ENCODE data around the gene MRPS27.

The MRPS27 gene

DNA sequence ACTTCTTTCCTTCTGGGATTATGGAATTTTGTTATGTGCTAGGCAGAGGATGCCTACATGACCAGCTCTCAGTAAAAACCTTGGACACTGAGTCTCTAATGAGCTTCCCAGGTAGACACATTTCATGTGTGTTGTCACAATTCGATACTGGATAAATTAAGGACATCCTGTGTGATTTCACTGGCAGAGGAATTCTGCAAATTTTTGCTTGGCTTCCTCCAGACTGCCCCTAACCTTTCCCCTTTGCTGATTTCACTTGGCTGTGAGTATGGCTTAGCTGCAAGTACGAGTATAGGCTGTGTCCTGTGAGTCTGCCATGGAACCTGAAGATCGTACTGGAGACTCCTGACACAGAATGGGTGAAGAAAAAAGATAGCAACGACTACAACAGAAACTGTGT, 47.6 kb downstream of the MRPS27 start:
- no peak for DNase-seq (ENCODE audit: low spot score)
- TF ChIP-seq, protein P1, sequence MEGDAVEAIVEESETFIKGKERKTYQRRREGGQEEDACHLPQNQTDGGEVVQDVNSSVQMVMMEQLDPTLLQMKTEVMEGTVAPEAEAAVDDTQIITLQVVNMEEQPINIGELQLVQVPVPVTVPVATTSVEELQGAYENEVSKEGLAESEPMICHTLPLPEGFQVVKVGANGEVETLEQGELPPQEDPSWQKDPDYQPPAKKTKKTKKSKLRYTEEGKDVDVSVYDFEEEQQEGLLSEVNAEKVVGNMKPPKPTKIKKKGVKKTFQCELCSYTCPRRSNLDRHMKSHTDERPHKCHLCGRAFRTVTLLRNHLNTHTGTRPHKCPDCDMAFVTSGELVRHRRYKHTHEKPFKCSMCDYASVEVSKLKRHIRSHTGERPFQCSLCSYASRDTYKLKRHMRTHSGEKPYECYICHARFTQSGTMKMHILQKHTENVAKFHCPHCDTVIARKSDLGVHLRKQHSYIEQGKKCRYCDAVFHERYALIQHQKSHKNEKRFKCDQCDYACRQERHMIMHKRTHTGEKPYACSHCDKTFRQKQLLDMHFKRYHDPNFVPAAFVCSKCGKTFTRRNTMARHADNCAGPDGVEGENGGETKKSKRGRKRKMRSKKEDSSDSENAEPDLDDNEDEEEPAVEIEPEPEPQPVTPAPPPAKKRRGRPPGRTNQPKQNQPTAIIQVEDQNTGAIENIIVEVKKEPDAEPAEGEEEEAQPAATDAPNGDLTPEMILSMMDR (IDR thresholded peaks at IDR 0.05; ENCODE audit: borderline replicate concordance, control extremely low read depth, extremely low read depth, insufficient read depth, missing control alignments), result no peak
- in situ Hi-C loops (cut with MboI; ENCODE audit: low sequenced_read_pairs, unreplicated experiment), result no loop called here

DNA sequence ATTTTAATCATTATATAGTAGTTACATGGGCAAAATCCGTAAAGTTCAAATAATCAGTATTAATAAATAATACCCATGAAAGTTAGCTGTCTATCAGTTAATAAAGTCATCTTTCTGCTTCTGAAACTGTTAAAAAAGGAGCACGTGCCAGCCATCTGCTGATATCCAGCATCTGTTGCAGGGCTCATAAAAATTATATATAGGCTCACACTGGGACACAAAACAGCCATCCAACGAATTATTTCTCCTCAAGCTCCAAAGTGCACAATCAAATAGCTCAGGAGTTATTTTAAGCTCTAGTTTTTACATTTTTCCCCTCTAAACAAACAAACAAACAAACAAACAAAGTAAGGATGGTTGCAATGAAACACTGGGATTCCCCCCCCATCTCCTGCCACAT, 48.3 kb downstream of the MRPS27 start:
- no peak for DNase-seq (ENCODE audit: low spot score)
- in situ Hi-C loops (cut with MboI; ENCODE audit: low sequenced_read_pairs, unreplicated experiment), result no loop called here
- TF ChIP-seq, protein P1 (IDR thresholded peaks at IDR 0.05; ENCODE audit: borderline replicate concordance, control extremely low read depth, extremely low read depth, insufficient read depth, missing control alignments), result no peak

DNA sequence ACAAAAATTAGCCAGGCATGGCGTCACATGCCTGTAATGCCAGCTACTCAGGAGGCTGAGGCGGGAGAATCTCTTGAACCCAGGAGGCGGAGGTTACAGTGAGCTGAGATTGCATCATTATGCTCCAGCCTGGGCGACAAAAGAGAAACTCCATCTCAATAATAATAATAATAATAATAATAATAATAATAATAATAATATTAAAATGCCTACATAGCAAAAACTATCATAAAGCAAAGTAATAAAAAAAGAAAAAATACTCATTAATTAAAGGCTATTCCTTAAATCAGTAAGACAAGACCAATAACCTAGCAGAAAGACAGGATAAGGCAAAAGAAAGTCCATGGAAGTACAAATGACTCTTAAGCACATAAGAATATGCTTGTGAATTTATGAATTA, 50.0 kb downstream of the MRPS27 start:
- in situ Hi-C loops (cut with MboI; ENCODE audit: low sequenced_read_pairs, unreplicated experiment), result no loop called here
- no peak for DNase-seq (ENCODE audit: low spot score)
- TF ChIP-seq, protein P1 (IDR thresholded peaks at IDR 0.05; ENCODE audit: borderline replicate concordance, control extremely low read depth, extremely low read depth, insufficient read depth, missing control alignments), result no peak

DNA sequence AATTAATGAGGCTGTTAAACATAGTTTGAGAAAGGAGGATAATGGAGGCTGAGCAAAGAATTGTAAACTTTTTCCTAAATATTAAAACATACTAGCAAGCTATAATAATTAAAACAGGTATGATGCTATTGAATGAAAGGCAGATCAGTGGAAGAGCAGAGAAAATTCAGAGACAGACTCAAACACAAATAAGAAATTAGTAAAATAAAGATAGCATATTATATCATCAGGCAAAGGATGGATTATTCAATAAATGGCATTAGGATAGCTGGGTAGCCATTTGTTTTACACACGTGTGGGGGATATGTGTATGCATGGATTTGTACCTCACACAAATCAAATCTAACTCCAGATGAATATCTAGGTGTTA, 50.6 kb downstream of the MRPS27 start:
- in situ Hi-C loops (cut with MboI; ENCODE audit: low sequenced_read_pairs, unreplicated experiment), result no loop called here
- TF ChIP-seq, protein P1 (IDR thresholded peaks at IDR 0.05; ENCODE audit: borderline replicate concordance, control extremely low read depth, extremely low read depth, insufficient read depth, missing control alignments), result no peak
- DNase-seq (ENCODE audit: low spot score), result no peak

DNA sequence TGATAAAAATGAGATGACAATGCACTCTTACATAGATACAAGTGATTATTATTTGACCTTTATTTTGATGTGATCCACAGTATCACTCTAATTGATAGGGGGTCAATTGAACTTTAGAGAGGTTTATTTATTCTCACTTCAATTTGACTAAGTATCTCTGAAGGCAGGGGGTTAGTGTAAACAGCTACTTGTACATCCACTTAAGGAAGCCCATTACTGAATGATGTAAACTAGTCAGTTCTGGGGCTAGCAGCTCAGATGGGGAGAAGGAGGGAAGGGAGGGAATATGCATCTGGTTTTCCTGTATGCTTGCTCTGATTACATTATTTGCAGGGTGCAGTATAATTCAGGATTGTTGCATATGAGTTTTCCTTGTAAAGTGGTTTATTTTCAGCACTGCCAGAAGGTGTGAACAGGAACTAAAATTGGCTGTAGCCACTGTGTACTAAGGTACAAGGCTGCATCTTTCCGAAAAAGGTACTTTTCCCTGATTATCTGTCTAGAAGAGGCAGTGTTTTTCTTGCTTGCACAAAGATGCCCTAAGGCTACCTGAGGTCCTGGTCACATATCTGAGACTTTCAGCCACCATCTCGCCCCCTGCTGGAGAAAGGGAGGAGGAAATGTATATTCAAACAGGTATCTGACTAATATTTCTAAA, 51.2 kb downstream of the MRPS27 start:
- TF ChIP-seq, protein P1 (IDR thresholded peaks at IDR 0.05; ENCODE audit: borderline replicate concordance, control extremely low read depth, extremely low read depth, insufficient read depth, missing control alignments), result peak; percentile 57
- DNase-seq (ENCODE audit: low spot score), result peak; percentile 35
- in situ Hi-C loops (cut with MboI; ENCODE audit: low sequenced_read_pairs, unreplicated experiment), result no loop called here

DNA sequence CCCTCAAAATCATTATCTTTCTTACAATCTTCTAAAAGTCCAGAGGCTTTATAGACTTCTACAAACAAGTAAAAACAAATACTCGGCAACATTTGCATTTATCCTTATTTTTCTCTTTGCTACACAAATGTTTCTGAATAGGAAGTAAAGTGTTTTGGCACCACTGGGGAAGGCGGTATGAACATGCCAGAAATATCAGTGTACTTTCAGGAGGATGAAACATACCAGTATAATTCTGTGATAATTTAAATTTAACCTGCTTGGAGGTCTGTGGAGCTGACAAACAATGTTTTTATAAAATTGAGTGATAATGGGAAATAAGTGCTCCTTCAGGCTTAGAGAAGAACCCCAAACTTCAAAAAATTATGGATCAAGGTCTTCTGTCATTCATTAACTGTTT, 51.8 kb downstream of the MRPS27 start:
- in situ Hi-C loops (cut with MboI; ENCODE audit: low sequenced_read_pairs, unreplicated experiment), result no loop called here
- DNase-seq (ENCODE audit: low spot score), result no peak
- TF ChIP-seq, protein P1 (IDR thresholded peaks at IDR 0.05; ENCODE audit: borderline replicate concordance, control extremely low read depth, extremely low read depth, insufficient read depth, missing control alignments), result no peak

Measured in GM13976 (cell line).